A673 (cell line): ENCODE results near the gene RIPOR3. TPM values are rescaled to one million over a fixed set of nuclear protein-coding genes. Genes with fewer than 3 reads are reported as not detected.

Experiments used
- BruUV-seq: library from RNA; stranded (reverse); fragments of 400-500 nt; replicated peaks from 2 replicates; lab custom pipeline; 2021; lab: Mats Ljungman, UMichigan
- CTCF ChIA-PET: fragments of 300-600 bp; sonication (Branson Sonifier 250); formaldehyde crosslinking; loops from one replicate; lab custom pipeline; 2022; ENCODE audit warnings: antibody characterized with exemption; lab: Charles Lee
- POLR2A ChIA-PET: fragments of 300-600 bp; sonication (Branson Sonifier 250); formaldehyde crosslinking; loops from one replicate; lab custom pipeline; 2022; ENCODE audit warnings: antibody characterized with exemption; ENCODE audit not compliant: low non-redundant PET; lab: Charles Lee
- DNase-seq: peaks from one replicate; pipeline ENCODE4 v3.0.0-alpha.2; 2015; ENCODE audit warnings: low spot score
- H3K27ac ChIP-seq: fragments of 200-600 bp; sonication (generic); 2 replicates; pipeline ENCODE4 v1.5.1; 2016; ENCODE audit warnings: mixed run types, low read depth, mild to moderate bottlenecking, mixed read lengths, antibody characterized with exemption, low read length; ENCODE audit not compliant: poor library complexity, severe bottlenecking
- H3K27me3 ChIP-seq: fragments of 200-600 bp; sonication (generic); replicated peaks from 2 replicates; pipeline ENCODE4 v1.6.1; 2017; ENCODE audit warnings: mixed run types, low read depth, mild to moderate bottlenecking, mixed read lengths, antibody characterized with exemption, low read length; ENCODE audit not compliant: insufficient read depth, poor library complexity
- H3K36me3 ChIP-seq: fragments of 200-600 bp; sonication (generic); 2 replicates; pipeline ENCODE4 v1.6.1; 2016; ENCODE audit warnings: mixed run types, mild to moderate bottlenecking, mixed read lengths, antibody characterized with exemption, low read length; ENCODE audit not compliant: insufficient read depth, poor library complexity, severe bottlenecking
- H3K4me1 ChIP-seq: fragments of 200-600 bp; sonication (generic); 2 replicates; pipeline ENCODE4 v1.6.1; 2017; ENCODE audit warnings: mixed run types, mild to moderate bottlenecking, mixed read lengths, antibody characterized with exemption, low read length; ENCODE audit not compliant: insufficient read depth, poor library complexity, severe bottlenecking
- H3K4me3 ChIP-seq: fragments of 200-600 bp; sonication (generic); 2 replicates; pipeline ENCODE4 v1.5.1; 2016; ENCODE audit warnings: low read depth, mixed run types, mild to moderate bottlenecking, mixed read lengths, low read length; ENCODE audit not compliant: poor library complexity, severe bottlenecking
- H3K9me3 ChIP-seq: fragments of 200-600 bp; sonication (generic); 2 replicates; pipeline ENCODE4 v1.6.1; 2016; ENCODE audit warnings: mixed run types, low read depth, mild to moderate bottlenecking, mixed read lengths, antibody characterized with exemption, low read length; ENCODE audit not compliant: poor library complexity, severe bottlenecking
- CTCF ChIP-seq: fragments of 300-800, 200-600 bp; sonication (generic); conservative IDR thresholded peaks from 2 replicates; pipeline ENCODE4 v1.5.1; 2017; ENCODE audit warnings: low read depth, mild to moderate bottlenecking, antibody characterized with exemption, low read length, moderate library complexity, mixed read lengths
- EZH2 ChIP-seq: fragments of 200-600 bp; sonication (generic); IDR thresholded peaks from 2 replicates; pipeline ENCODE4 v1.6.1; 2017; ENCODE audit warnings: borderline replicate concordance, low read depth, mild to moderate bottlenecking, mixed read lengths, antibody characterized with exemption, low read length; ENCODE audit not compliant: poor library complexity, severe bottlenecking
- intact Hi-C: fragments of 100-400 bp; cut with micrococcal nuclease; formaldehyde crosslinking; loops from one replicate; pipeline ENCODE4 v1.10.0; 2022; ENCODE audit not compliant: unreplicated experiment
- total RNA-seq: library from RNA; stranded (reverse); gene quantifications from 2 replicates; pipeline ENCODE4 v1.2.3, GENCODE V29; 2021

The RIPOR3 gene
- total RNA-seq, 1 experiment from 2014 or later, result 19.1 TPM

GRCh38 chr20:50674138-50674825 lies 17.1 kb downstream of the RIPOR3 start:
- ChIA-PET CTCF (interaction anchor here (0.6 kb wide), 2 partner anchors 14 to 15 kb away, joined by 3 to 6 read pairs; no protein-coding TSS in a partner anchor), POLR2A (no interaction called here)
- no peaks in the 10 kb centered on the region for H3K9me3 ChIP-seq
- H3K4me1 ChIP-seq, result peaks cover 21% of the 10 kb centered on the region
- H3K27me3 ChIP-seq, result no peaks in the 10 kb centered on the region
- no peak for TF ChIP-seq EZH2
- TF ChIP-seq CTCF, result no peak
- no peak for DNase-seq
- H3K36me3 ChIP-seq, result no peaks in the 10 kb centered on the region
- intact Hi-C loops, result no loop called here
- no peak overlapping the region for H3K27ac ChIP-seq
- no TSS peak for BruUV-seq
- H3K4me3 ChIP-seq, result no peak overlapping the region

- H3K9me3 ChIP-seq, result no peaks in the 10 kb centered on the region
- H3K4me1 ChIP-seq, result peaks cover 18% of the 10 kb centered on the region
- no peaks in the 10 kb centered on the region for H3K27me3 ChIP-seq
- H3K27ac ChIP-seq, result no peak overlapping the region
- intact Hi-C loops, result no loop called here
- no peak for DNase-seq
- TF ChIP-seq EZH2 (no peak), CTCF (no peak)
- ChIA-PET POLR2A (no interaction called here), CTCF (no interaction called here)
- H3K4me3 ChIP-seq, result no peak overlapping the region
- H3K36me3 ChIP-seq, result no peaks in the 10 kb centered on the region
- no TSS peak for BruUV-seq
Measured at GRCh38 chr20:50673466-50674137, 17.7 kb downstream of the RIPOR3 start.

GRCh38 chr20:50673146-50673465 lies 18.2 kb downstream of the RIPOR3 start:
- H3K27ac ChIP-seq, result no peak overlapping the region

More at GRCh38 chr20:50673146-50673465, 18.2 kb downstream of the RIPOR3 start:
- Histone ChIP-seq H3K27me3 (no peaks in the 10 kb centered on the region), H3K4me1 (peaks cover 13% of the 10 kb centered on the region), H3K4me3 (no peak overlapping the region), H3K9me3 (no peaks in the 10 kb centered on the region), H3K36me3 (no peaks in the 10 kb centered on the region)
- no peak for TF ChIP-seq CTCF
- TF ChIP-seq EZH2, result no peak
- ChIA-PET CTCF (no interaction called here), POLR2A (no interaction called here)
- intact Hi-C loops, result no loop called here
- DNase-seq, result no peak
- BruUV-seq, result no TSS peak
